ENCODE data around the gene GAGE12G. TPM values are rescaled to one million over a fixed set of nuclear protein-coding genes. Genes with fewer than 3 reads are reported as not detected.
"Not testable (repeated sequence)": the region's sequence is repeated elsewhere in the genome, so short reads cannot be mapped to it uniquely, and the experiment has no call there.

GAGE12G gene, protein sequence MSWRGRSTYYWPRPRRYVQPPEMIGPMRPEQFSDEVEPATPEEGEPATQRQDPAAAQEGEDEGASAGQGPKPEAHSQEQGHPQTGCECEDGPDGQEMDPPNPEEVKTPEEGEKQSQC
- not detected in 2 replicates for total RNA-seq
- polyA plus RNA-seq, result not detected in 2 replicates

DNA sequence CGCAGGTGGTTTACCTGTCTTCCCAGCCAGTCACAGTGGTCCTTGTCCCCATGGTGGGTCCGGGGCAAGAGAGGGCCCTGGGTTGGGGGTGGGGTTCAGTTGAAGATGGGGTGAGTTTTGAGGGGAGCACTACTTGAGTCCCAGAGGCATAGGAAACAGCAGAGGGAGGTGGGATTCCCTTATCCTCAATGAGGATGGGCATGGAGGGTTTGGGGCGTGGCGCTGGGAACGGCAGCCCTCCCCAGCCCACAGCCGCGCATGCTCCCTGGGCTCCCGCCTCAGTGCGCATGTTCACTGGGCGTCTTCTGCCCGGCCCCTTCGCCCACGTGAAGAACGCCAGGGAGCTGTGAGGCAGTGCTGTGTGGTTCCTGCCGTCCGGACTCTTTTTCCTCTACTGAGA, at the start of gene GAGE12G:
TSS of gene GAGE12G (plus strand) at position 301 of the 400 bp plus-strand sequence. CDS start 1,155 bp downstream, outside the sequence.
- DNase-seq (ENCODE audit: low read depth in 1 of 2, low spot score in 1 of 2); H3K4me1 ChIP-seq (ENCODE audit: low read depth): not testable (repeated sequence)

DNA sequence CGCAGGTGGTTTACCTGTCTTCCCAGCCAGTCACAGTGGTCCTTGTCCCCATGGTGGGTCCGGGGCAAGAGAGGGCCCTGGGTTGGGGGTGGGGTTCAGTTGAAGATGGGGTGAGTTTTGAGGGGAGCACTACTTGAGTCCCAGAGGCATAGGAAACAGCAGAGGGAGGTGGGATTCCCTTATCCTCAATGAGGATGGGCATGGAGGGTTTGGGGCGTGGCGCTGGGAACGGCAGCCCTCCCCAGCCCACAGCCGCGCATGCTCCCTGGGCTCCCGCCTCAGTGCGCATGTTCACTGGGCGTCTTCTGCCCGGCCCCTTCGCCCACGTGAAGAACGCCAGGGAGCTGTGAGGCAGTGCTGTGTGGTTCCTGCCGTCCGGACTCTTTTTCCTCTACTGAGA, 38.3 kb upstream of the GAGE12G start, which contains the start of gene GAGE12C:
TSS of gene GAGE12C (plus strand) at position 301 of the 400 bp plus-strand sequence. CDS start 1,155 bp downstream, outside the sequence.
- not testable (repeated sequence) for H3K27me3 ChIP-seq; H3K36me3 ChIP-seq; H3K9me3 ChIP-seq (ENCODE audit: low read depth); H3K4me1 ChIP-seq (ENCODE audit: low read depth); DNase-seq (ENCODE audit: low read depth in 1 of 2, low spot score in 1 of 2); H3K4me3 ChIP-seq; H3K27ac ChIP-seq

More for the DNA sequence above, at the start of gene GAGE12G:
- H3K27me3 ChIP-seq; H3K9me3 ChIP-seq (ENCODE audit: low read depth); H3K4me3 ChIP-seq; H3K27ac ChIP-seq; H3K36me3 ChIP-seq: not testable (repeated sequence)

DNA sequence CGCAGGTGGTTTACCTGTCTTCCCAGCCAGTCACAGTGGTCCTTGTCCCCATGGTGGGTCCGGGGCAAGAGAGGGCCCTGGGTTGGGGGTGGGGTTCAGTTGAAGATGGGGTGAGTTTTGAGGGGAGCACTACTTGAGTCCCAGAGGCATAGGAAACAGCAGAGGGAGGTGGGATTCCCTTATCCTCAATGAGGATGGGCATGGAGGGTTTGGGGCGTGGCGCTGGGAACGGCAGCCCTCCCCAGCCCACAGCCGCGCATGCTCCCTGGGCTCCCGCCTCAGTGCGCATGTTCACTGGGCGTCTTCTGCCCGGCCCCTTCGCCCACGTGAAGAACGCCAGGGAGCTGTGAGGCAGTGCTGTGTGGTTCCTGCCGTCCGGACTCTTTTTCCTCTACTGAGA, 28.8 kb upstream of the GAGE12G start, which contains the start of gene GAGE12D:
TSS of gene GAGE12D (plus strand) at position 301 of the 400 bp plus-strand sequence. CDS start 1,155 bp downstream, outside the sequence.
- not testable (repeated sequence) for H3K36me3 ChIP-seq; H3K27ac ChIP-seq; H3K27me3 ChIP-seq; DNase-seq (ENCODE audit: low read depth in 1 of 2, low spot score in 1 of 2); H3K9me3 ChIP-seq (ENCODE audit: low read depth); H3K4me1 ChIP-seq (ENCODE audit: low read depth); H3K4me3 ChIP-seq

DNA sequence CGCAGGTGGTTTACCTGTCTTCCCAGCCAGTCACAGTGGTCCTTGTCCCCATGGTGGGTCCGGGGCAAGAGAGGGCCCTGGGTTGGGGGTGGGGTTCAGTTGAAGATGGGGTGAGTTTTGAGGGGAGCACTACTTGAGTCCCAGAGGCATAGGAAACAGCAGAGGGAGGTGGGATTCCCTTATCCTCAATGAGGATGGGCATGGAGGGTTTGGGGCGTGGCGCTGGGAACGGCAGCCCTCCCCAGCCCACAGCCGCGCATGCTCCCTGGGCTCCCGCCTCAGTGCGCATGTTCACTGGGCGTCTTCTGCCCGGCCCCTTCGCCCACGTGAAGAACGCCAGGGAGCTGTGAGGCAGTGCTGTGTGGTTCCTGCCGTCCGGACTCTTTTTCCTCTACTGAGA, 19.2 kb upstream of the GAGE12G start, which contains the start of gene GAGE12E:
TSS of gene GAGE12E (plus strand) at position 301 of the 400 bp plus-strand sequence. CDS start 1,155 bp downstream, outside the sequence.
- H3K4me3 ChIP-seq; H3K9me3 ChIP-seq (ENCODE audit: low read depth); H3K27me3 ChIP-seq; H3K27ac ChIP-seq; H3K36me3 ChIP-seq; DNase-seq (ENCODE audit: low read depth in 1 of 2, low spot score in 1 of 2); H3K4me1 ChIP-seq (ENCODE audit: low read depth): not testable (repeated sequence)

DNA sequence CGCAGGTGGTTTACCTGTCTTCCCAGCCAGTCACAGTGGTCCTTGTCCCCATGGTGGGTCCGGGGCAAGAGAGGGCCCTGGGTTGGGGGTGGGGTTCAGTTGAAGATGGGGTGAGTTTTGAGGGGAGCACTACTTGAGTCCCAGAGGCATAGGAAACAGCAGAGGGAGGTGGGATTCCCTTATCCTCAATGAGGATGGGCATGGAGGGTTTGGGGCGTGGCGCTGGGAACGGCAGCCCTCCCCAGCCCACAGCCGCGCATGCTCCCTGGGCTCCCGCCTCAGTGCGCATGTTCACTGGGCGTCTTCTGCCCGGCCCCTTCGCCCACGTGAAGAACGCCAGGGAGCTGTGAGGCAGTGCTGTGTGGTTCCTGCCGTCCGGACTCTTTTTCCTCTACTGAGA, 9.7 kb upstream of the GAGE12G start, which contains the start of gene GAGE12F:
TSS of gene GAGE12F (plus strand) at position 301 of the 400 bp plus-strand sequence. CDS start 1,155 bp downstream, outside the sequence.
- H3K4me1 ChIP-seq (ENCODE audit: low read depth); H3K36me3 ChIP-seq; H3K9me3 ChIP-seq (ENCODE audit: low read depth); DNase-seq (ENCODE audit: low read depth in 1 of 2, low spot score in 1 of 2); H3K4me3 ChIP-seq; H3K27me3 ChIP-seq; H3K27ac ChIP-seq: not testable (repeated sequence)

DNA sequence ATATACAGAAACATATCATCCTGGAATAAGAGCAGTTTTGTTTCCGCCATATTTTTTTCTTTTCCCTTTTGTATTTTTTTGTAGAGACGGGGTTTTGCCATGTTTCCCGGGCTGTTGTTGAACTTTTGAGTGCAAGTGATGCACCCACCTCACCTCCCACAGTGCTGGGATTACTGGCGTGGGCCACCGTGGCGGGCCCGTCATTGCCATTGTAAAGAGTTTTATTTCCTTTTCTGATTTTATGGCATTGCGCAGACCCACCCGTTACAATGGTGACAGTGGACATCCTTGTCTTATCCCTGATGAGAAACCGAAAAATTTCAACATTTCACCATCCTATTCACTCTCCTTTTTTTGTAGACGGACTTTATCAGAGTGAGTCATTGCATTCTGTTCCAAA, 1.5 kb upstream of the GAGE12G start:
- not testable (repeated sequence) for H3K4me1 ChIP-seq (ENCODE audit: low read depth); H3K27me3 ChIP-seq; DNase-seq (ENCODE audit: low read depth in 1 of 2, low spot score in 1 of 2); H3K9me3 ChIP-seq (ENCODE audit: low read depth); H3K36me3 ChIP-seq; H3K4me3 ChIP-seq; H3K27ac ChIP-seq

DNA sequence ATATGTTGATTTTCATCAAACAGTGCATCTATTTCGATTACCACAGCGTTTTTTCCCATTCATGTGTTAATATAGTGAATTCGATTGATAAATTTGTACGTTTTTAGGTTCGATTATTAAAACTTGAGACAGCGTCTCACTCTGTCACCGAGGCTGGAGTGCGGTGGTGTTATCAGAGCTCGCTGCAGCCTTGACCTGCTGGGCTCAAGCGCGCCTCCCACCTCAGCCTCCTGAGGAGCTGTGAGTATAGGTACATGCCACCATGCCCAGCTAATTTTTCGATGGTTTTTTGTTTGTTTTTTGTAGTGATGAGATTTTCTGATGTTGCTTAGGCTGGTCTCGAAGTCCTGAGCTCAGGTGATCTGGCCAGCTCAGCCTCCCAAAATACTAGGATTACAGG, 1.0 kb upstream of the GAGE12G start:
- H3K4me1 ChIP-seq (ENCODE audit: low read depth); H3K4me3 ChIP-seq; H3K27ac ChIP-seq; DNase-seq (ENCODE audit: low read depth in 1 of 2, low spot score in 1 of 2); H3K9me3 ChIP-seq (ENCODE audit: low read depth); H3K27me3 ChIP-seq; H3K36me3 ChIP-seq: not testable (repeated sequence)

DNA sequence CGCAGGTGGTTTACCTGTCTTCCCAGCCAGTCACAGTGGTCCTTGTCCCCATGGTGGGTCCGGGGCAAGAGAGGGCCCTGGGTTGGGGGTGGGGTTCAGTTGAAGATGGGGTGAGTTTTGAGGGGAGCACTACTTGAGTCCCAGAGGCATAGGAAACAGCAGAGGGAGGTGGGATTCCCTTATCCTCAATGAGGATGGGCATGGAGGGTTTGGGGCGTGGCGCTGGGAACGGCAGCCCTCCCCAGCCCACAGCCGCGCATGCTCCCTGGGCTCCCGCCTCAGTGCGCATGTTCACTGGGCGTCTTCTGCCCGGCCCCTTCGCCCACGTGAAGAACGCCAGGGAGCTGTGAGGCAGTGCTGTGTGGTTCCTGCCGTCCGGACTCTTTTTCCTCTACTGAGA, 9.4 kb downstream of the GAGE12G start, which contains the start of gene GAGE12H:
TSS of gene GAGE12H (plus strand) at position 301 of the 400 bp plus-strand sequence. CDS start 1,155 bp downstream, outside the sequence.
- H3K27ac ChIP-seq; DNase-seq (ENCODE audit: low read depth in 1 of 2, low spot score in 1 of 2); H3K36me3 ChIP-seq; H3K9me3 ChIP-seq (ENCODE audit: low read depth); H3K4me1 ChIP-seq (ENCODE audit: low read depth); H3K4me3 ChIP-seq; H3K27me3 ChIP-seq: not testable (repeated sequence)

DNA sequence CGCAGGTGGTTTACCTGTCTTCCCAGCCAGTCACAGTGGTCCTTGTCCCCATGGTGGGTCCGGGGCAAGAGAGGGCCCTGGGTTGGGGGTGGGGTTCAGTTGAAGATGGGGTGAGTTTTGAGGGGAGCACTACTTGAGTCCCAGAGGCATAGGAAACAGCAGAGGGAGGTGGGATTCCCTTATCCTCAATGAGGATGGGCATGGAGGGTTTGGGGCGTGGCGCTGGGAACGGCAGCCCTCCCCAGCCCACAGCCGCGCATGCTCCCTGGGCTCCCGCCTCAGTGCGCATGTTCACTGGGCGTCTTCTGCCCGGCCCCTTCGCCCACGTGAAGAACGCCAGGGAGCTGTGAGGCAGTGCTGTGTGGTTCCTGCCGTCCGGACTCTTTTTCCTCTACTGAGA, 19.0 kb downstream of the GAGE12G start, which contains the start of gene GAGE2A:
TSS of gene GAGE2A (plus strand) at position 301 of the 400 bp plus-strand sequence. CDS start 1,155 bp downstream, outside the sequence.
- H3K27me3 ChIP-seq; DNase-seq (ENCODE audit: low read depth in 1 of 2, low spot score in 1 of 2); H3K27ac ChIP-seq; H3K4me1 ChIP-seq (ENCODE audit: low read depth); H3K9me3 ChIP-seq (ENCODE audit: low read depth); H3K36me3 ChIP-seq; H3K4me3 ChIP-seq: not testable (repeated sequence)

DNA sequence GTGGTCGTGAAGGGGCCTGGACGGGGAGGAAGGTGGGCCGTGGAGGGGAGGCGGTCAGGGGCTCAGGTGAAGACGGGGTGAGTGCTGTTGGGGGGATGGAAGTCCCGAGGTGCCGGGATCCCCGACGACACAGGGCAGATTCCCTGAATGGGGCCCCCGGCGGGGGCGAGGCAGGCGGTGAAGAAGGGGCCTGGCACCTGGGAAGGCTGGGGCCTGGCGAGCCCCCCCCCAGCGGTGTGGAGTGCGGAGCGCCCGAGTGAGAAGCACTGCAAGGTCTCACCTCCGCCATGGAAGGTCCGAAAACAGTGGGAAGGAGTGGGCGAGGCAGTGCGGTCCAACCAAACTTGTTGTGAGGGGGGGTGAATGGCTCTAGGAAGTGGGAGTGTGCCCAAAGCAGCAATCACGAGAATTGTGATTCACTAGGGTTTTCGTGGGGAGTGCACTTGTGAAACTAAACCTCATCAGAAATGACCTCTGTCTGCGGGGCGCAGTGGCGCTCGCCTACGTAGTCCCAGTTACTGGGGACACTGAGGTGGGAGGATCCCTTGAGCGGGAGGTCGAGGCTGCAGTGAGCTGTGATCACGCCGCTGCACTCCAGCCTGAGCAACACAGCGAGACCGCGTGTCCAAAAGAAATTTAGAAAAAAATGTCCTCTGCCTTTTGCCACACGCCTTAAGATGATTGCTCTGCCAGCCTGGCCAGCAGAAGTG, 19.7 kb downstream of the GAGE12G start:
- DNase-seq (ENCODE audit: low read depth in 1 of 2, low spot score in 1 of 2); H3K27me3 ChIP-seq; H3K4me3 ChIP-seq; H3K4me1 ChIP-seq (ENCODE audit: low read depth); H3K36me3 ChIP-seq; H3K9me3 ChIP-seq (ENCODE audit: low read depth); H3K27ac ChIP-seq: not testable (repeated sequence)

DNA sequence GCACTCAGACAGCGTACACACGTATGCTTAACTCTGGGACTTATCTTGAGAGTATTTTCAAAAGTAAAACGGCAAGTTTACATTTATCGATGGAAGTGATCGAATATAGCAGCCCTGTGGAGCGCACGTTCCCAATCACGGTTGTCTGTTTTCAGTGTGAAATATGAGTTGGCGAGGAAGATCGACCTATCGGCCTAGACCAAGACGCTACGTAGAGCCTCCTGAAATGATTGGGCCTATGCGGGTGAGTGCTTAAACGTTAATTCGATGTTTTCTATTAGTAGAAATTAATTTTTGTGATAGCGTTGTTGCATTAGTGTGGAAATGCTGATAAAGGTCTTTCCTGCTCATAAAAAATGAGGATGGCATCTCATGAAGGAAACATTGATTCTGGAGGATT, 20.3 kb downstream of the GAGE12G start:
- H3K4me3 ChIP-seq; H3K27ac ChIP-seq; H3K27me3 ChIP-seq; H3K9me3 ChIP-seq (ENCODE audit: low read depth); H3K4me1 ChIP-seq (ENCODE audit: low read depth); H3K36me3 ChIP-seq; DNase-seq (ENCODE audit: low read depth in 1 of 2, low spot score in 1 of 2): not testable (repeated sequence)

DNA sequence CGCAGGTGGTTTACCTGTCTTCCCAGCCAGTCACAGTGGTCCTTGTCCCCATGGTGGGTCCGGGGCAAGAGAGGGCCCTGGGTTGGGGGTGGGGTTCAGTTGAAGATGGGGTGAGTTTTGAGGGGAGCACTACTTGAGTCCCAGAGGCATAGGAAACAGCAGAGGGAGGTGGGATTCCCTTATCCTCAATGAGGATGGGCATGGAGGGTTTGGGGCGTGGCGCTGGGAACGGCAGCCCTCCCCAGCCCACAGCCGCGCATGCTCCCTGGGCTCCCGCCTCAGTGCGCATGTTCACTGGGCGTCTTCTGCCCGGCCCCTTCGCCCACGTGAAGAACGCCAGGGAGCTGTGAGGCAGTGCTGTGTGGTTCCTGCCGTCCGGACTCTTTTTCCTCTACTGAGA, 28.5 kb downstream of the GAGE12G start, which contains the start of gene GAGE1:
TSS of gene GAGE1 (plus strand) at position 301 of the 400 bp plus-strand sequence. CDS start 1,155 bp downstream, outside the sequence.
- DNase-seq (ENCODE audit: low read depth in 1 of 2, low spot score in 1 of 2); H3K36me3 ChIP-seq; H3K4me1 ChIP-seq (ENCODE audit: low read depth); H3K27ac ChIP-seq; H3K9me3 ChIP-seq (ENCODE audit: low read depth); H3K4me3 ChIP-seq; H3K27me3 ChIP-seq: not testable (repeated sequence)
